Measurements from ENCODE around the gene TP53I11. TPM values are rescaled to one million over a fixed set of nuclear protein-coding genes. Genes with fewer than 3 reads are reported as not detected.

Gene TP53I11
- total and polyA plus RNA-seq, 11 donors: 24.0 to 91.3 (median 39.4) TPM

- Histone ChIP-seq H3K36me3 (no peaks in the 10 kb centered on the region), H3K4me3 (no peak overlapping the region), H3K27ac (no peak overlapping the region), H3K9me3 (no peaks in the 10 kb centered on the region), H3K4me1 (peaks cover 0 to 16% (median 0%) of the 10 kb centered on the region in 12 donors), H3K27me3 (no peaks in the 10 kb centered on the region)
- intact Hi-C loops (cut with DNase I): no loop called here
- whole genome bisulfite sequencing, 4 donors: 54 to 72% (median 63%) methylated on average over 10 of the region's 10 CpGs
- no peak for ATAC-seq
- no peak for DNase-seq
- TF ChIP-seq POLR2A (IDR thresholded peaks at IDR 0.05) (no peak), CTCF (IDR thresholded peaks at IDR 0.05) (no peak)
Measured at GRCh38 chr11:44971185-44971584, 20.5 kb upstream of the TP53I11 start.

DNA sequence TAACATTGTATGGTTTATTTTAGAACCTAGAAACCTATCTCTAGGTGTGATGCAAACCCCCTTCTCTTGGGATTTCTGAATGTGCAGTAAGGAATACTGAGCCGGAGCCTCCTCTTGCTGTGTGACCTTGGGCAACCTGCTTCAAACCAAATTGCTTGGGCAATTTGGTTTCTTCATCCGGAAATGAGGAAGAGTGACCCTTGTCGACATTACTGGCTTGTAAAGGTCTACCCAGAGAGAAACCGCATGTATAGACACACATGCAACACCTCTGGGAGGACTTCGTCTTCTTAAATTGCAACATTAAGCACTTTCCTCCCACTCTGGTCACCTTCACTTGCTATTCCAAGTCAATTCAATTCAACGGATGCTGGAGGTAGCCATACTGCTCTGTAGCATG lies 19.6 kb upstream of the TP53I11 start:
- TF ChIP-seq POLR2A (IDR thresholded peaks at IDR 0.05) (no peak), CTCF (IDR thresholded peaks at IDR 0.05) (no peak)
- Histone ChIP-seq H3K36me3 (no peaks in the 10 kb centered on the region), H3K4me1 (peaks cover 0 to 16% (median 0%) of the 10 kb centered on the region in 12 donors), H3K27ac (no peak overlapping the region), H3K4me3 (no peak overlapping the region), H3K9me3 (no peaks in the 10 kb centered on the region), H3K27me3 (no peaks in the 10 kb centered on the region)
- ATAC-seq: no peak
- intact Hi-C loops (cut with DNase I): no loop called here
- DNase-seq: no peak
- 89 to 93% (median 90%) methylated on average over 6 of the region's 6 CpGs for WGBS, 4 donors

DNA sequence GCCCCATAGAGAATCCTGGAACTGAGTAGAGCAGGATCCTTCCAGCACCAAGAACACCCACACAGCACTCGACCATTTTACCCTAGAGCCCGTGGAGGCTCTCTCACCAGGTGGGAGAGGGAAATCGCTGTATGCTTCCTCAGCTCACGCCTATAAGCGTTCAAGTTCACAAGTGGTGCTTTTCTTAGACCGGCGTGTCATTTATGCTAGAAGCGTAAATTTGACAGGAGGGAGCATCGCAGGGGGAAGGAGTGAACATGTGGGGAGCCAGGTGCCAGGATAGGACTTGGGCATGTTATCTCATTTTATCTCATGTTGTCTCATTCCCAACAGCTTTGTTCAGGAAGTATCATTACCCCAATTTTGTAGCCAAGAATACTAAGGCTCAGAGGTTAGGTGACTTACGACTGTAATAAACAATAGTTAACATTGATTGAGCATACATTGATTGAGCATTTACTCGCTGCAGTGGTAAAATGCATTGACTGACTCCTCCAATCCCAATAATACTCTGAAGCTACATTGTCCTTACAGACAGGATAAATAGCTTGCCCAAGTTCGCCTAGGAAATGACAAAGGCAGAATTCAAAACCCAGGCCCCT lies 19.1 kb upstream of the TP53I11 start:
- Histone ChIP-seq H3K4me3 (no peak overlapping the region), H3K36me3 (no peaks in the 10 kb centered on the region), H3K9me3 (no peaks in the 10 kb centered on the region), H3K27me3 (no peaks in the 10 kb centered on the region), H3K4me1 (peaks cover 0 to 16% (median 0%) of the 10 kb centered on the region in 12 donors), H3K27ac (no peak overlapping the region)
- intact Hi-C loops (cut with DNase I): no loop called here
- WGBS, 4 donors: 93 to 94% (median 94%) methylated on average over 11 to 12 of the region's 12 CpGs
- DNase-seq (no peak), ATAC-seq (no peak)
- no peak for TF ChIP-seq POLR2A (IDR thresholded peaks at IDR 0.05)
- TF ChIP-seq CTCF (IDR thresholded peaks at IDR 0.05): no peak

DNA sequence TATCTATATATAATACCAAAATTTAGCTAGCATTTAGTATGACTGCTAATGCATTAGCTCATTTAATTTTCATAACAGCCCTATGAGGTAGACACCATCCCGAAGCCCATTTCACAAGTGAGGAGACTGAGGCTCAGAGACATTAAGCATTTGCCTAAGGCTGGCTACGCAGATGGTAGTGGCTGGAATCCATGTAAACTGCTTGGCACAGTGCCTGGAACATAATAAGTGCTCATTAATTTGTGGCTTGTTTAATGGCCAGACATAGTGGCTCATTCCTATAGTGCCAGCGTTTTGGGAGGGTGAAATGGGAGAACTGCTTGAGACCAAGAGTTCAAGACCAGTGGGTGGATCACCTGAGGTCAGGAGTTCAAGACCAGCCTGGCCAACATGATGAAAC lies 17.8 kb upstream of the TP53I11 start:
- H3K27me3 ChIP-seq: no peaks in the 10 kb centered on the region
- H3K27ac ChIP-seq: no peak overlapping the region
- H3K36me3 ChIP-seq: no peaks in the 10 kb centered on the region
- peaks cover 0 to 12% (median 0%) of the 10 kb centered on the region in 12 donors for H3K4me1 ChIP-seq
- intact Hi-C loops (cut with DNase I): no loop called here
- 86 to 97% (median 93%) methylated on average over 3 of the region's 3 CpGs for WGBS, 4 donors
- no peak overlapping the region for H3K4me3 ChIP-seq
- TF ChIP-seq CTCF (IDR thresholded peaks at IDR 0.05): no peak
- no peak for TF ChIP-seq POLR2A (IDR thresholded peaks at IDR 0.05)
- ATAC-seq (no peak), DNase-seq (no peak)
- no peaks in the 10 kb centered on the region for H3K9me3 ChIP-seq
